Renal cortex interstitium (tissue), 15 donors: ENCODE measurements around the gene ZIK1. TPM values are rescaled to one million over a fixed set of nuclear protein-coding genes. Genes with fewer than 3 reads are reported as not detected.

ENCODE experiments used
- DNase-seq, 11 donors: peaks; one replicate each; pipeline ENCODE4 v3.0.0-alpha.2; 2013; ENCODE audit warnings: low read depth in 9 of 11, low spot score in 4 of 11; ENCODE audit errors: extremely low read depth in 1 of 11
- long read RNA-seq, 16 experiments: transcript quantifications; one replicate each; lab custom pipeline, GENCODE V29; 2026
- polyA plus RNA-seq, 3 donors: library from polyadenylated mRNA; unstranded; fragments of 120-200 nt; gene quantifications; one replicate each; pipeline ENCODE4 v1.2.1, GENCODE V29; 2013; ENCODE audit not compliant: insufficient read length in 3 of 3

ZIK1 gene
- 10 to 100 TPM; 19.3 to 23.8 (median 20.8) TPM for polyA plus RNA-seq
- long read RNA-seq, donor 1, full-length matches to known transcripts = 1 of 1 reads
- long read RNA-seq, donor 1, partial matches to known transcripts = 0 of 1 reads
- long read RNA-seq, donor 1, other reads (novel, unspliced or antisense) = 0 of 1 reads
- long read RNA-seq, donor 2, full-length matches to known transcripts = 1 of 7 reads
- long read RNA-seq, donor 2, partial matches to known transcripts = 6 of 7 reads
- long read RNA-seq, donor 2, other reads (novel, unspliced or antisense) = 0 of 7 reads
- long read RNA-seq, donor 3, full-length matches to known transcripts = 3 of 3 reads
- long read RNA-seq, donor 3, partial matches to known transcripts = 0 of 3 reads
- long read RNA-seq, donor 3, other reads (novel, unspliced or antisense) = 0 of 3 reads
- long read RNA-seq, donor 4, full-length matches to known transcripts = 3 of 3 reads
- long read RNA-seq, donor 4, partial matches to known transcripts = 0 of 3 reads
- long read RNA-seq, donor 4, other reads (novel, unspliced or antisense) = 0 of 3 reads
- long read RNA-seq, donor 5, full-length matches to known transcripts = 5 of 5 reads
- long read RNA-seq, donor 5, partial matches to known transcripts = 0 of 5 reads
- long read RNA-seq, donor 5, other reads (novel, unspliced or antisense) = 0 of 5 reads
- long read RNA-seq, donor 6, full-length matches to known transcripts = 4 of 4 reads
- long read RNA-seq, donor 6, partial matches to known transcripts = 0 of 4 reads
- long read RNA-seq, donor 6, other reads (novel, unspliced or antisense) = 0 of 4 reads
- long read RNA-seq, donor 7, full-length matches to known transcripts = 4 of 4 reads
- long read RNA-seq, donor 7, partial matches to known transcripts = 0 of 4 reads
- long read RNA-seq, donor 7, other reads (novel, unspliced or antisense) = 0 of 4 reads
- long read RNA-seq, donor 8, full-length matches to known transcripts = 5 of 5 reads
- long read RNA-seq, donor 8, partial matches to known transcripts = 0 of 5 reads
- long read RNA-seq, donor 8, other reads (novel, unspliced or antisense) = 0 of 5 reads
- long read RNA-seq, donor 9, full-length matches to known transcripts = 4 of 4 reads
- long read RNA-seq, donor 9, partial matches to known transcripts = 0 of 4 reads
- long read RNA-seq, donor 9, other reads (novel, unspliced or antisense) = 0 of 4 reads
- long read RNA-seq, donor 10, full-length matches to known transcripts = 1 of 1 reads
- long read RNA-seq, donor 10, partial matches to known transcripts = 0 of 1 reads
- long read RNA-seq, donor 10, other reads (novel, unspliced or antisense) = 0 of 1 reads
- long read RNA-seq, donor 11, full-length matches to known transcripts = 3 of 3 reads
- long read RNA-seq, donor 11, partial matches to known transcripts = 0 of 3 reads
- long read RNA-seq, donor 11, other reads (novel, unspliced or antisense) = 0 of 3 reads
- long read RNA-seq, donor 12 = 0 reads
- long read RNA-seq, donor 13, full-length matches to known transcripts = 3 of 3 reads
- long read RNA-seq, donor 13, partial matches to known transcripts = 0 of 3 reads
- long read RNA-seq, donor 13, other reads (novel, unspliced or antisense) = 0 of 3 reads
- long read RNA-seq, donor 14, full-length matches to known transcripts = 1 of 1 reads
- long read RNA-seq, donor 14, partial matches to known transcripts = 0 of 1 reads
- long read RNA-seq, donor 14, other reads (novel, unspliced or antisense) = 0 of 1 reads
- long read RNA-seq, donor 15, full-length matches to known transcripts = 3 of 3 reads
- long read RNA-seq, donor 15, partial matches to known transcripts = 0 of 3 reads
- long read RNA-seq, donor 15, other reads (novel, unspliced or antisense) = 0 of 3 reads
- long read RNA-seq, donor 16, full-length matches to known transcripts = 8 of 14 reads
- long read RNA-seq, donor 16, partial matches to known transcripts = 6 of 14 reads
- long read RNA-seq, donor 16, other reads (novel, unspliced or antisense) = 0 of 14 reads

GRCh38 chr19:57583521-57584416 lies at the start of gene ZIK1:
Gene ZIK1, plus strand, starts transcription at chr19:57584145. Its CDS starts 212 bp downstream, at chr19:57584357.
- peak; percentile 87 to 98 (median 95) for DNase-seq

DNA sequence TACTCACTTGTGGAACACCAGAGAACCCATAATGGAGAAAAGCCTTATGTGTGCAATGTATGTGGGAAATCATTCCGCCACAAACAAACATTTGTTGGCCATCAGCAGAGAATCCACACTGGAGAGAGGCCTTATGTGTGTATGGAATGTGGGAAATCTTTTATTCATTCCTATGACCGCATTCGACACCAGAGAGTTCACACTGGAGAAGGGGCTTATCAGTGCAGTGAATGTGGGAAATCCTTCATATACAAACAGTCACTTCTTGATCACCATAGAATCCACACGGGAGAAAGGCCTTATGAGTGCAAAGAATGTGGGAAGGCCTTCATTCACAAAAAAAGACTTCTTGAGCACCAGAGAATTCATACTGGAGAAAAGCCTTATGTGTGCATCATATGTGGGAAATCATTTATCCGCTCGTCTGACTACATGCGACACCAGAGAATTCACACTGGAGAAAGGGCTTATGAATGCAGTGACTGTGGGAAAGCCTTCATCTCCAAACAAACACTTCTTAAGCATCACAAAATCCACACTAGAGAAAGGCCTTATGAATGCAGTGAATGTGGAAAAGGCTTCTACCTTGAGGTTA lies 45.9 kb upstream of the ZIK1 start:
- DNase-seq = no peak

GRCh38 chr19:57546513-57546912 lies 37.4 kb upstream of the ZIK1 start:
- DNase-seq = no peak

DNA sequence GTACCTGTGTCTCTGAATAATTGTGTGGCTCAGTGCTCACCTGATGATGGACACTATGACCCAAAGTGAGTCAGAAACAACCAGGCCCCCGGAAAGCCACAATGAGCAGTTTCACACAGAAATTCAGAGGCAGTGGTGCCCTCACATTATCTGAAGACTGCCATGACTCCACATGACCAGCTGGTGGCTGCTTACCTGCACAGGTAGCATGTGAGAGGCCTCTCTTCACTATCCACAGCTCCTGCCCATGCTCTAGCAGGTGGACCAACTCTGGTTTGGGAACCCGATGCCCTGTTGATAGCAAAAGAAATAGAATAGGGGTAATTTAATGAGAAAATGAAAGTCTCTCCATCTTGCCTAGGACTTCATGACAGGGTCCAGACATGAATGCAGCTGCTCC lies 31.5 kb upstream of the ZIK1 start:
- no peak for DNase-seq

DNA sequence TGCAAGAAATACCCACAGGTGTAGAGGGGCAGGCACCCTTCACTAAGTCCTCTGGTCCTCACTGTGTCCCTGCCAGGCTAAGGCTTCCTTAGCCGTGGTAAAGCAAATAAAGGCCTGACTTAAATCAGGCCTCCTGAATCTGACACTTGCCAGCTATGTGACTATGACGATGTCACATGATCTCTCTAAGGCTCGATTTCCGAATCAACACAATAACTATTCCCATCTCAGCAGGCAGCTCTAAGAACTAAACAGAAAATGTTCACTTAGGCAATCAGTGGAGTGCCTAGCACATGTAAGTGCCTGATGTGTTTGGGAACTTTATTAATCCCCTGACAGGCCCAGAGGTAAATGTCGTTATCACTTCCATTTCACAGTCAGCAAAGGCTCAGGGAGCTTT lies 26.3 kb upstream of the ZIK1 start:
- no peak for DNase-seq

GRCh38 chr19:57558525-57558924 lies 25.4 kb upstream of the ZIK1 start:
- peak in 1 of 11 donors; percentile 6 for DNase-seq

DNA sequence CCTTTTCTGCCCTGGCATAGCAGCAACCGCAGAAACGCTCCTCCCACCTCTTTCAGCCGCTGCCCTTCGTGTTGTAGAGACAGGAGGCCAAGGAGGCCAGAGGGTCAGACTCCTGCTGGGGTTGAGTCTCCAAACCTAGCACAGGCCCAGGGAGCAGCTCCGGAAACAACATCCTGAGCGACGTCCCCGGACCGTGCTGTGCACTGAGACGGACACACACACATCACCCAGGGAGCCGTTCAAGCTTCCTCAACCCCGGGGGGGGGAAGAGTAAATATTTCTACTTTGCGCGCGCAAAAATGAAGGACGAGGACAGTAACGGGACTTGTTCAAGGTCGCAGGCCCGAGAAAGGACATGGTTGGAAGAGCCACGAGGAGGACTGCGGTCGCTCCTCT lies 24.9 kb upstream of the ZIK1 start:
- DNase-seq = peak in 1 of 11 donors; percentile 4

DNA sequence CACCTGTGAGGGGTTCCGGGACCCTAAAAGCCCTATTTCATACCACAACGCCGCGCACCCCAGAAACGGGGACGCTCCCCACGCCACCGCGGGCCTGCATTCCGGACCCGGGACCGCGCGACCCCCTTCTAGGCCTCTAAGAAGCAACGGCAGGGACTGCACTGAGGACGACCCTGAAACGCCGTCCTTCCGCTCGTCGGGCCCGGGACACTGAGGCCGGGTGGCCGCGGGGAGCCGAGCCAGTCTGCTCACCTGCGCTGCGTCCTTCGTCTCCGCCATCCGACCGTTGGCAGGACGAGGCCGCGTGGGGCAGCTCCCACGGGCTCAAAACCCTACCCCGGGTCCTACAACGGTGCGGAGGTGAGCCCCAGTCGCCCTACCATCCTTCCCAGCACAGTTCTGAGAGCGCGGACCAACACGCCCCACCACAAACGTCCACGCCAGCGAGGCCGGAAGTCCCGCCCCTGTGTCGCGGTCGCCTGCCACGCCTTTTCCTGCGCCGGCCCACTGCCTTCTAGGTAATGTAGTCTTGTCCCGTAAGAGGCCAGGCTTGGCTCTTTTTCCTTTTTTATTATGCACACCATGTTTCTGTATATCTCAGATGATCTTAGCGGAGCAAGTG lies 24.4 kb upstream of the ZIK1 start, which contains the start of gene ZNF550:
Gene ZNF550, minus strand, starts transcription at position 460 of the 622 bp plus-strand sequence. Its CDS starts 181 bp downstream, at position 279.
- DNase-seq = peak; percentile 65 to 88 (median 83)

DNA sequence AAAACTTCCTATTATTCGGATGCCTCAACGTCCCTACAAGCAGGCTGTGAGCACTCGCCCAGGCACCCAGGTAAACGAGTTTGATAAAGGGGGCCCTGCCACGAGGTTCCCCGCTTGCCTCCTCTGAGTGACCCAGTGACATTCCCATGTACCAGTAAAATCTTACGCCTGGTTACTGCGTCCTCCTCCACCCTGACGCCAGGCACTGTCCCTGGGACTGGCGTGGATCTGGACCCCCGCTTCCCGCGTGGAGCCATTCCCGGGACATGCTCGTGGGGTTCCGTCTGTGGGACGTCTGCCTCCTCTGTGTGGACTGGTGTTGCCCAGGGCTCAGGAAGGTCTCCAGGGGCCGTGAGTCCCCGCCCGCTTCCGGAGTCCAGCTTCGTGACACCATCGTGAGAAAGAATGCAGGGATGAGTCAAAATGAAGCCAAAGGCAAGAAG lies 23.9 kb upstream of the ZIK1 start:
- DNase-seq = peak in 1 of 11 donors; percentile 2

- no peak for DNase-seq
Measured at GRCh38 chr19:57563547-57563946, 20.4 kb upstream of the ZIK1 start.

DNA sequence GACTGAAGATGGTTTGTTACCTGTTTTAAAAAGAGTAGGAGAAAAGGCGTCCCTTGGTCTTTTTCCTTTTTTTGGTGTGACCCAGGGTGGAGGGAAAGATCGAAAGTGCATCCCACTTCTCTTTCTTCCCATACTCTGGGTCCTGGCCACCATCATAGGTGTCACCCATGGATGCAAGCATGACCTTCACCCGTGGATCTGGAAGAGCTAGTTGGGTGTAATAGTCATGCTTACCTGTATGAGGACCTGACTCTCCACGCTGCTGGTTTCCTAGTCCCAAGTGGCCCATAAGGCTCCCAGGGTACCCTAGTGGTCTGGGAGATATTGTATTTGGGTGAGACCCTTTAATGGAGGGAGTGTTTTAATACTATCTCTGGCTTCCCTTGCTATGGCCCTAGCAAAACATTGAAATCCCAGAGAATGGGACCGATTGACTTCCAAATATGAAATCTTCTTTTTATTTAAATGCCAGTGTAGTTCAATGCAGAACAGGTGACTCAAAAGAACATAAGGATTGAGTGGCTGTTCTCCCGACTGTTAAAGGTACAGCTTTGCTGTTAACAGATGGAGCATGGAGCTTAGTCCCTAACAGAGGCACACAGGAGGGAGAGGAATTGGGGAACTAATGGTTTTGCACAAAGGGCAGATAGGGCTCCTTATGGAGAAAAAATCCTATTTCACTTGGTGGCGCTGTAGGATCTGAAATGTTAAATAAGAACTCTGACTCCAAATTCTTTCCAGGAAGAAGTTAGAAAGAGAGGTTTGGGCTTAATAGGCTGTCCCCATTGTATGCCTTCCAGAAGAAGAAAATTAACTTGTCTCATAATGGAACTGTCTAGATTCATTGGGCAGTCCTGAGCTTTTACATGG lies 17.3 kb upstream of the ZIK1 start:
- DNase-seq = no peak

DNA sequence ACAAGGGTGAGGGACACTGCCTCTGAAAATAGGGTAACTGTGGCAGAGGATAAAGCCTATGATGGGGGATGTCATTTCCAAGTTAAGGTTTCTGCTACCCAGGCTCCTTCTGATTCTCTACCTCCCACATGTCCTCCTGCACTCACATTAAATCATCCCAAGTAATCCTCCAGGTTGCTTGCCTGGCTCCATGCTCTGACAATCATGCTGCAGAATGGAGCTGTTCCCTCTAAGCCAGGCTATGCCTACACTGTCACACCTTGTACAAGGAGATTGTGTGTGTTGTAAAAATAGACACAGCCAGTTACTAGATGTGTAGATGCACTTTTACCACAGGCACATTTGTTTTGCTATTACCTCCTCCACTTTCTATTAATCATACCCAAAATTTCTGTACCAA lies 13.2 kb upstream of the ZIK1 start:
- no peak for DNase-seq

DNA sequence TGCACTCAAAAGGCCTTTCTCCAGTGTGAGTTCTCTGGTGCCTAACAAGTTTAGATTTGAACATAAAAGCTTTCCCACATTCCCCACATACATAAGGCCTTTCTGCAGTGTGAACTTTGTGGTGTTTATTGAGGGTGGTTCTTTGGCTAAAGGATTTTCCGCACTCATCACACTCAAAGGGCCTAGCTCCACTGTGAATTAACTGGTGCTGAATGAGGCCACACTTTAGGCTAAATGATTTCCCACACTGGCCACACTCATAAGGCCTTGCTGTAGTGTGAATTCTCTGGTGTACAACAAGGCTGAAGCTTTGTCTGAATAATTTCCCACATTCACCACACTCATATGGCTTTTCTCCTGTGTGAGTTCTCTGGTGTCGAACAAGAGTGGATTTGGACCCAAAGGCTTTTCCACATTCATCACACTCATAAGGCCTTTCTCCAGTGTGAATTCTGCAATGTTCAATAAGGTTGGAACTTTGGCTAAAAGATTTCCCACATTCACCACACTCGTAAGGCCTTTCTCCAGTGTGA lies 11.5 kb upstream of the ZIK1 start:
- DNase-seq = no peak

DNA sequence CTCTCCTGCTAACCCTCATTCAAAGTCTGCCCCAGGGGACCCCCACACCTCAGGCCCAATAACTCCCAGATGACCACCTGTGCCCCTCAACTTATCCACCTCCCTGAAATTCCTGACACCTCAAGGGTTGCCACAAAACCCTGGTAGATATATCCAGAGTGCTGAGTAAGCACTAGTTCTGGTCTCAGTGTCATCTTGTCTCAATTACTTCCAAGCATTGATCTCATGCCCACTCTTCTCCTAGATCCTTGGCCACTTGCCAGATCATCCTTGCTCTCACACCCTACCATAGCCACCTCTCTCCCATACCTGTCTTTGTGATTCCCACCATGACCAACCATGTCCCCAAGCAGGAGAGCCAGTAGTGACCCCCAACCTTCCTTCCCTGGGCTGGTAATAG lies 7.3 kb upstream of the ZIK1 start:
- no peak for DNase-seq
